NT2/D1 (cell line): ENCODE data around the gene NAALAD2.

Source experiments
- SUZ12 ChIP-seq: IDR thresholded peaks from 2 replicates; pipeline ENCODE4 v1.6.1; 2011; ENCODE audit not compliant: insufficient read length, insufficient read depth; ENCODE audit errors: extremely low read depth
- YY1 ChIP-seq: IDR thresholded peaks from 2 replicates; pipeline ENCODE4 v1.6.1; 2011; ENCODE audit not compliant: insufficient read length, insufficient read depth
- ZNF274 ChIP-seq: IDR thresholded peaks from 2 replicates; pipeline ENCODE4 v1.6.1; 2011; ENCODE audit warnings: mild to moderate bottlenecking, low read depth, low read length

GRCh38 chr11:90197377-90197776, 62.9 kb downstream of the NAALAD2 start:
- no peak for TF ChIP-seq SUZ12
- no peak for TF ChIP-seq YY1
- no peak for TF ChIP-seq ZNF274
